HG02763 (cell line): Measurements from ENCODE around the gene CREB5.
"Not testable (repeated sequence)": the region's sequence is repeated elsewhere in the genome, so short reads cannot be mapped to it uniquely, and the experiment has no call there.

Experiments used
- ATAC-seq: cut with Tn5 transposase; IDR thresholded peaks from one replicate; pipeline ENCODE4 v1.9.1; 2021; ENCODE audit warnings: mild to moderate bottlenecking, moderate library complexity; ENCODE audit not compliant: unreplicated experiment

CREB5 gene

DNA sequence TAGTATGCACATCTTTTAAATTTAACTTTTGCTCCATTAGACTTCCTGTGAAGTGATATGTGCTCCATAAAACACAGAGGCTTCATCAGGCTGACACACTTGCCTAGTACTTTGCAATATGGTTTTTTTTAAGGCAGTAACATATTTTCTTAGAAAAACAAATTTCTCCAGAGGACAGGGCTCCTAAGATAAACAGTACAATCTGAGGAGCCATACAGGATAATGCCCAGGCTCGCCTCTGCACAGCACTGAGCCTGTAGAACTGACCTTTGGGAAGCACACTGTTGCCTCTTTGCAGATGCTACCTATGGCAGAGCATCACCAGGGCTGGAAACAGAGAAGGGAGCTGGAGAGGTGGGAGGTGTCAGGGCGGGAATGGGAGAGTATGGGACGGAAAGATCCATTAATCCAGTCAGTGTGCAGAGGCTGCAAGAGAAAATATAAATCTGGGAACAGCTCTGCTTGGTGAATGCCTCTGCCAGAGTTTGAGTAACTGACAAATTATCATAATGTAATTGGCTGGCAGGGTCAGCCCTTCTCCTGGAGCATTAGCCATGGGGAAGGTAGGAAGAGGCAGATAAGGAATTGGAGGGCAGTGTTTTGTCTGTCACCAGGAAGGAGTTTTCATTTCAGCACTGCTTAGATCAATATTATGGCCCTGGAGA, 132.3 kb downstream of the CREB5 start:
- no peak for ATAC-seq

DNA sequence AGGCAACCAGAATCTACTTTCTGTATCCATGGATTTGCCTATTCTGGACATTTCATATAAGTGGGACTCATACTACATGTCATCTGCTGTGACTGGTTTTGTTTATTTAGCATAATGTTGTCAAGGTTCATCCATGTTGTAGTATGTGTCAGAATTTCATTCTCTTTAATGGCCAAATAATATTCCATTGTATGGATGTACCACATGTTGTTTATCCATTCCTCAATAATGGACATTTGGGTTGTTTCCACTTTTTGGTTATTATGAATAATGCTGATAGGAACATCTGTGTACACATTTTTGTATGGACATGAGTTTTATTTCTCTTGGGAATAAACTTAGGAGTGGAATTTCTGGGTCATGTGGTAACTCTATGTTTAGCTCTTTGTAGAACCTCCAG, 133.7 kb downstream of the CREB5 start:
- ATAC-seq, result no peak

DNA sequence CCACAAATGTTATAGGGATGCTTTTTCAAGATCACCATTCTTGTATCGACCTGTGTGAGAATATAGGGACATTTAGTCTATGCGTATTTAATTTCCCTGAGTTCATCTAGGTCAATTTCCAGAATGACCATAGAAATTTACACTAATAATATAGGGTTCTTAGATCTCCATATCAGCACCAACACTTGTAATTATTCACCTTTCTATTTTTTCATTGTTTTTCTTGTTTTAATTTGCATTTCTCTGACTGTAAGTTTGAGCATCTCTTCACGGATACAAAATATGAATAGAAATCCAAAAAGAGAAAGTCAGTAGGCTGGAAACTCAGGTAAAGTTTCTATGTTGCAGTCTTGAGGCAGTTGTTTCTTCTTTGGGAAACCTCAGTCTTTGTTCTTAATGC, 134.8 kb downstream of the CREB5 start:
- no peak for ATAC-seq

DNA sequence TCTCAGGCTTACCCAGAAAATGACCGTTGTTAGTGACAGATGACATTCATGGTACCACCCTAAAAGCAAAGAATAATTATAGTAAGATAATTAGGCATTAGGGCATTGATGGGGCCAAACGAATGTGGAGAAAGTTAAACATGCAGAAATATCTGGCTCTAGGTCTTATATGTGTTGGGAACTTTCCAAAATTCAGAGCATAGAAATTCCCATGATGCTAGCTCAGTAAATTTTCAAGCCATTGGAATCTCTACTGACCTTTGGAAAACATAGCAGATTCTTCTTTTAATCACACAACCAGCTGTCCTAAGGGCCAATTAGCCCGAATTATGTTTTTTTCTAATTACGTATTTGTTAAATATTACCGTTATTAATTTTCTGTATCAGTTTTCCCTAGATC, 136.1 kb downstream of the CREB5 start:
- ATAC-seq, result no peak

DNA sequence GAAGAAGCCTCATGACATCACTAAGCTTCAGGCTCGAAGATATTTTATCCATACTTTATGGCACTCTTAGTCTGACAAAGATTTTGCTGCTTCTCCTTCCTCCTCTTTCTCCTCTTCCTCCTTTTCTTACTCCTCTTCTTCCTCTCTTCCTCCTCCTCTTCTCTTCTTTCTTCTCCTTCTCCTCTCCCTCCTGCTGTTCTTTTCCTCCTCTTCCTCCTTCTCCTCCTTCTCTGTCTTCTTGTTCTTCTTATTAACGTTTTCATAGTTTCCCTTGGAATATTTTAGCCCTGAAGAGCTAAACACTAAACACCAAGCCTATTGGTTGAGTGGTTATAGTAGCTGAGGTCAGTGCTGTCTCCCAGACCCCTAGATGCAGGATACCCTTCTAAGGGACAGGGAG, 137.7 kb downstream of the CREB5 start:
- ATAC-seq, result no peak

DNA sequence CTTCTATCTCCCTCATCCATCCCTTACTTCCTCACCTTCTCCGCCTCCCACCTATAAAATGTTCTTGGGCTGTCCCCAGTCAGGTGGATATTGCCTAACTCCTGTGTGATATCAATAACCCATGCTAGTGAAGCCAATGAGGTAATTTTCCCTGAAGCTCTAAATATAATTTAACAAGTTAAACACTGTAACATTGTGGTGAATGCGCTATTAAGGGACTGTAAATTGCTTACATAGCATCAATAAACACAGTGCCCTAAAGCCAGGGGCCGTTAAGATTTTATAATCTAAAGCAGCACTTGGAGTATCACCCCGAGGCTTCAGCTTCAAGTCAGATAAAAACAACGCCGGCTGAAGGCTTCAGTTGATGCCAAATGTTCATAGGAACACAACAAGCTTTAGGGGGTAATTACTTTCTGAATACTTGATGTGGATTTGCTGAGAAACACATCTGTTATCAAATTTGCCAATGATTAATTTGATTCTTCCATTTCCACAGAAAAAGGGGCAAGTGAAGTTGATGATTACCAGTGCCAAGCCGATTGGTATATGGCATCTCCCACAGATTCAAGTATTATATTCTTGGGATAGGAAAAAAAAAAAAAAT, 138.4 kb downstream of the CREB5 start:
- no peak for ATAC-seq

DNA sequence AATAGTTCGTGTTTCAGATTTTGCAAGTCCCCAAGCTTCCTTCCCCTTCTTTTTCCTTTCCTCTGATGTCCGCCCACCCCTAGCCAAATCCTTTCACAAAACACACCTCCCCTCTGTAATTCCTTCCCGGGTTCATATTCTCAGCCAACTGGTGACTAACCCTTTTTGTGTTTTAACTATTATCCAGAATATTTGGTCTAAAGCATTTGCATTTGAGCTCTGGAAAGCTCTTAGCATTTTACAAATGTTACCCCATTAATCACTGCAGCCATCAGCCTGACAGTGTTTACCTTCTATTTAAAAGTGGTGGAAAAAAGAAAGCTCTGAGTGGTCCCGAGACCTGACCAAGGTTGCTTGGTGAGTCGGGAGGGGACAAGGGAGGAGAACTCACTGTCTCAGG, 139.0 kb downstream of the CREB5 start:
- ATAC-seq, result no peak

DNA sequence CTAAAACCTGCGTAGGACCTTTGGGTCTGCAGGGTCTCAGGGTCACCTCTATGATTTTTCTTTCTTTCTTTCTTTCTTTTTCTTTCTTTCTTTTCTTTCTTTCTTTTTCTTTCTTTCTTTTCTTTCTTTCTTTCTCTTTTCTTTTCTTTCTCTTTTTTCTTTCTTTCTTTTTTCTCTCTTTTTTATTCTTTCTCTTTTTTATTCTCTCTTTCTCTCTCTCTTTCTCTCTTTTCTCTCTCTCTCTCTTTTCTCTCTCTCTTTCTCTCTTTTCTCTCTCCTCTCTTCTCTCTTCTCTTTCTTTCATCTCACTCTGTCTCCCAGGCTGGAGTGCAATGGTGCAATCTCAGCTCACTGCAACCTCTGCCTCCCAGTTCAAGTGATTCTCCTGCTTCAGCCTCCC, 139.4 kb downstream of the CREB5 start:
- not testable (repeated sequence) for ATAC-seq

DNA sequence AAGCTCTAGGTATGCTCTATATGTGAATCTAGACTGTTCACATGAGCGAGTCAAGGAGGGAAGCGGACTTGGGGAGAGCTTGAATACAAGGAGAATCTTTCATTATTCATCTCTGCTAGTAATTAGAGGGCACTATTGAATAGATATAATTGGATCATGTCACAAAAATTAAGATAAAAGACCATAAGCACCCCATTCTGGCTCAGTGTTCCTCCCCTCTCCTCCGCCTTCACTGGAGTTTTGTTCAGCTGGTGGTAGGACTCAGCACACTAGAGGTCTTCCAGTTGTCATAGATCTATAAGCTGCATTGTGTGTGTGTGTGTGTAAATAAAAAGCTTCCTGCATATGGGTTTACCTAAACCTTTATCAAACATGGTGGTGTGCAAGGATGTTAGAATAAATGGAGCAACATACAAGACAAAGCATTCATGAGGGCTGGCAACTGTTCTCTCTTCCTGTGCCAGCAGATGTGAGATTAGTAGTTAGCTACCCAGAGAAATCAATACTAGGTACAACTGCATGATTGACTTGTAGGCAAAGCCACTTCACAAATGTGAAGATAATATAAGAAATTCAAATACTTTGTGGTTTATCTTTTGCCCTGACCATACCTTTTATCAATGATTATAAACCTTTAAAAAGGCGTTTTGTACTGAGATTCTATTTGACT, 142.6 kb downstream of the CREB5 start:
- ATAC-seq, result no peak

DNA sequence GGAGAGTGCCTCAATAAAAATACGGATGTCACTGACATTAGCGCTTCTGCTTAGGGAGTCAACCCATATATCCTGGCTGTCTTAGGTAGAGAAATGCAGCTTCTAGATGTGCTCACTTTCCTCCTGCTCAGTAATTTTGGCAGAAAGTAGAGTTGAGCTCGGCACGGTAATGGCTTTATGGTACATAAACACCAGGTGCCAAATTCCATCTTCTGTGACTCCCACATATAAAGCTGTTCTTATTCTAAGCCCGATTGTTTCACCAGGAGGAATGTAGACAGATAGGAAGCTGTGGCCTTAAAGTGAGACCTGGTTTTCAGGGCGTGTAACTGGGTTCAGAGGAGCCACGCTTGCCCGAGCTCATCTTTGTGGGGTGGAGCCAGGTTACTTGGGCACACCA, 143.7 kb downstream of the CREB5 start:
- ATAC-seq, result no peak

DNA sequence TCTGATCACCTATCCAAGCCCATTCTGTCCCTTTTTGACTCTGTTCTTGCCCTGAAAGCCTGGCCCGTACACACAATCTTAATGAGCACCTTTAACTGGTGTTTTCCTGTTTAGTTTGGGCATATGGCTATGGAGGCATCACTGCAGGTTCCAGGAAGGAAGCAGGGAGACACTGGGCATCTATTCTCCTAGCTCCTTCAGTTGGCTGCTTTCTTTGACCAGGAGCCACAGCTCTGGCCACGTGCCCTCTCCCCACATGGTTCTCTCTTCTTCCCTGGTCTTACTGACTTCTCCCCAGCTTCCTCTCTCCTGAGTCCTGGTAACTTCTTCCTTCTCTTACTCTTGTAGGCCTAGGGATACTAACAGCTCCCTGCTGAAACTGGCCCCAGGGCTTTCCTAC, 144.4 kb downstream of the CREB5 start:
- no peak for ATAC-seq

DNA sequence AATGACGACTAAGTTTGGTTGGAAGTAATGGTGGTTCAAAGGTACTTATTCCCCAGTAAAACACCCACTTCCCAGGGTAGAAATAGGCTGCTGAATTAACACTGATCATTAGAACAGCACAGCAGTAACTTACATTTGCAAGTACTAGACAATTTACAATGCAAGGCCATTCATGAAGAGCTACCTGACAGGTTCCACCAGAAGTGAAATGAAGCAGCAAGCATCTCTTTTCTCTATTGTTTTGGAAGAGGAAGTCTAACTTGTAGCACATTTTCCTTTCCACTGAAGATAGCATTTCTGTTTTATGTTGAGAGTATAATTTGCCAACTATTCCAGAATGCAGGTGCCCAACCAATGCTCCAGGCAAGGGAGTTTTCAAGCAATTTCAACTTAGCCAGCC, 145.9 kb downstream of the CREB5 start:
- ATAC-seq, result no peak

DNA sequence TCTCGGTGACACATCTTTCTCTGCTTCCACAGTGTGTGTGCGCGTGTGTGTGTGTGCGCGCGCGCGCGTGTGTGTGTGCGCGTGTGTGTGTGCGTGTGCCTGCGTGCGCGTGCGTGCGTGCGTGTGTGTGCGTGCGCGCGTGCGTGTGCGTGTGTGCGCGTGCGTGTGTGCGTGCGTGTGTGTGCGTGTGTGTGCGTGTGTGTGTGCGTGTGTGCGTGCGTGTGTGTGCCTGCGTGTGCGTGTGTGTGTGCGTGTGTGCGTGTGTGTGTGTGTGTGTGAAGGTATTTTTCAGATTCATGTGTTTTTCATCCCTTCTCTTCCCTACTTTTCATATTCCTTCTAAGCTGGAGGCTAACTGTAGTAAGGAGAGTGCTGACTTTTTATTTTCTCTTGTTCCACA, 148.4 kb downstream of the CREB5 start:
- ATAC-seq, result no peak

DNA sequence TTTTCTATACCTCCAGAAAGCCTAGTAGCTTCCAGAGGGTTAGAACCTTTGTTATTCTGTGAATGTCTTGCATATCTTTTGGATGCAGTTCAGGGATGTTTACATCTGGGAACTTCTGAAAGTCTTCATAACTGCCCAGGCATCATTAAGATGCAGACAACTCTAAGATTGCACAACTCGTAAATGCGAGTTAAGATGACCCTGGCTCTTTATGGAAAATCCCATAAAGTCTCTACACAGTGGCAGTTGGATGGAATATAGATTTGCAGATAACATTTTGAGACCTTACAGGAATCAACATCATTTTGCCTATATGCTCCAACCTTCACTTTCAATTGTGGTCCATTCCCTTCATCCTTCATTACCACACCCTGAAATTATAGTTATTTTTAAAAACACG, 151.7 kb downstream of the CREB5 start:
- no peak for ATAC-seq

DNA sequence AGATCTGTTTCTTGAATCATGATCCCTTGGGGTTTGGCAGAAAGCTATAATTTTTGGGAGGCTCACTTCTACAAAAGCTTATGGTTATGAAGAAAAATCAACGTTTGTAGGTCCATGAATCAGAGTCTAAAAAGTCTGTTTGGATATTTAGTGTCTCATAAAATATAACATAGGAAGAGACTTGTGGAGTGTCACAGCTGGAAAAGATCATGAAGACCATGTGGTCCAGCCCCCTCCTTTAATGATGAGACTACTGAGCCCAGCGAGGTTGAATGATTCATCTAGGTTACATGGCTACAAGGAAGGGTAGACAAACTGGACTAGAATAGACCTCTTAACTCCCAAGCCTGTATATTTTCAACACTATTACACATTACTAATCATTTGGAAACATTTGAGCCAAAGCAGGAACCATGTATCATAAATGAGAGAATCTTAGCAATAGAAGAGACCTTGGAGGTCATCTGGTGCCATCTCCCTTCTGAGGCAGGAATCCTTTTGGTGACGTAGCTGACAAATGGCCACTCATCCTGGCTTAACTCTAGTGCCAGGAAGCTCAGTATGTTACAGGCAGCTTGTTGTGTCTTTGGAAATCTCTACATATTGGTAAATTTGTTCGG, 152.5 kb downstream of the CREB5 start:
- ATAC-seq, result no peak

DNA sequence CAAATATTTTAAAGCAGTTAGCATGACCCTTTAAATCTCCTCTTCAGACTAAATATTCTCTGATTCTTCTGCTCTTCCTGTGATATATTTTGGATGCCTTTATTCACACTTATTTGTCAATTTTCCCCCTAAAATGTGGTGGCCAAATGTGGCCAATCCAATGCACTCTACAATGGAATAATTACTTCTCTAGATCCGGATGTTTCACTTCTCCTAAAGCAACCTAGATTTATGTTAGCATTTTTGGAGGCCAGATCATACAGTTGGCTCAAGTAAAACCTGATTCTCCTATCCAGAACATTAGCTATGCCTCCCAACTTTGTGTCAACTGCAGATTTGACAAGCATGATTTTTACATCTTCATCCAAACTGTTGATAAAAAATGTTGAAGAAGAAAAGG, 153.7 kb downstream of the CREB5 start:
- ATAC-seq, result no peak

DNA sequence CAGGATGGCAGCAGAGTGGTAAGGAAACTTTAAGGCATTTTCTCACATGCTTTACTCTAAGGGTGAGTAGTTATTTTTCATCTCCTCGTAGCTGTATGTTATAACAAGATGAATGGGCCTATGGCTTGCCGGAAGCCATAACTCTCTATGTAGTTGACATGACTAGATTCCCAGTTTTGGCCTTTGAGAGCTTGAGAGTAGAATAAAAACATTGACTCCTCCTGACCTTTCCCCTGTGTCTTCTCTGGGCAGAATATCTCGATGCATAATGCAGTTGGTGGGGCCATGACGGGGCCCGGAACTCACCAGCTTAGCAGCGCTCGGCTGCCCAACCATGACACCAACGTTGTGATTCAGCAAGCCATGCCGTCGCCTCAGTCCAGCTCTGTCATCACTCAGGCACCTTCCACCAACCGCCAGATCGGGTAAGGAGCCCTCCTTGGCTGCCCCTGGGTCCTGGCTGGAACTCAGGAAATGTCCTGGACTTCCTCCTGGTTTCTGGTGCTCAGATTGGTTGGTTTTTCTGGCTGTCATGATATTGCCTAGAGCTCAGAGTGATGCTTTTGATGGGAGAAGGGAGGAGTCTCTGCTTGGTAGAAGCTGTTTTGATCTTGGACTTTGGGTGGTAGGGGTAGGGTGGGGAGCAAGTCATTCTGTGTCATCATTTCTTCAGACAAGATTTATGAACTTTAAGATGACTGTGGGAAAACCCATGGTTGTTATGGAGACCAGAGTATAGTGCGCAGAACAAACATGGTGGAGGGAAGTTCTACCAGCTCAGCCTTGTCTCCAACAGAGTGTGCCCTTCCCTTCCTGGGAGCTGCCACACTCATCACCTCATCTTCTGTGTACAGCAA, 158.0 kb downstream of the CREB5 start:
- ATAC-seq, result peak; percentile 71

DNA sequence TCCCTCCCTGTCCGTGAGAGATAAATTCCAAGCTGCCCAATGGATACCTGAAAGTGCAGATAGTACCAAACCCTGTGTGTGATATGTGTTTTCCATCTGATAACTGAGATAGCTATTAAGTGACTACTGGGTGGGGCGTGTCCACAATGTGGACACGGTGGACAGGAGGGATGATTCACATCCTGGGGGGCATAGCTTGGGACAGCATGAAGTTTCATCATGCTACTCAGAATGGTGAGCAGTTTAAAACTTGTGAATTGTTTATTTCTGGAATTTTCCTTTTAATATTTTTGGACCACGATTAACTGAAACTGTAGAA, 158.6 kb downstream of the CREB5 start:
- ATAC-seq, result no peak

DNA sequence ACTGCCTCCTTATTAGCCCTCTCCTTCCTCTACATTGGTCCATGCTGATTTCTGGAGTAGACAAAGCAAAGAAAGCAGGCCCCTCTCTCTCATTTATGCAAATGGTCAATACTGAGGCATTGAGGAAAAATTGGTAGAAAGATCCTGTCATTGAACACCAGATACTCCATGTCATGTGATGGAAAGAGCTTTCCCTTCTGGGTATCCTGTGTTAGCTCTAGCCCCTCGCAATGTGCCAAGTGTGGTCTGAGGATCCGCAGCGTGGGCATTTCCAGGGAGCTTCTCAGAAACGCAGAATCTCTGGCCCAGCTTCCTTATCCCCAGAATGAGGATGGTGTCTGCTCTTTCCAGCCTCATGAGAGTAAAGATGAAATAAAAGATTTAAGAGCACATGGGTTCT, 159.1 kb downstream of the CREB5 start:
- no peak for ATAC-seq

DNA sequence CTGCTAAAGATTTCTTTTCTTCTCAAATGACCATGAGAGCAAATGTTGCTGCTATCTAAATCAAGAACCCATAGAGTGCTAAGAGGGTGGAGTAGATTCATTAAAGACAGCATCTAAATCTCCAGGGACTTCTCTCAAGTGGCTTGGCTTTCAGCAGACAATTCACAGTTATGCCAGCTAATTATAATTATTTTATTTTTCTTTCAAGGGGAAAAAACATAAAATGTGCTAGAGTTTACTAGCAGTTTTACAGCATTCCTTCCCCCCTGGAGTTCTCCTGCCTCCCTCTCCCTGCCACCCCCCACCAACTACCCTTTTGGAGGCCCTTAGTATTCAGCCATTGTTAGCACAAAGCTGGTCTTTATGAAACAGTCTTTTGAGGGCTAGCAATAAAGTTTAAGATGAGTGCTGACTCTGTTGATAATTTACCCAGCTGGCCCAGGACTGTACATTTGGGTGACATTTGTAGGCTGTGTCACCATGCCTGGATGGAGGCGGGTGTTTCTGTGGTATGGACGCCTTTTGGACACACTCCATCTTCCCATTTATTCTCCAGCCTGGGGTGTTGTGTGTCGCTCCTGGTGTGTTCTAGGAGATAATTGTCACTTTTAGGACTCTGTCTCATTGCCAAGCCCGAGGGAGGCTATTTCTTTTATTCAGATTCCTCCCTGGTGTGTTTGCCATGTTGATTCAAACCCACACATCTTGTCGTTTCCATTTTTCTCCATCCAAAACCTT, 160.2 kb downstream of the CREB5 start:
- no peak for ATAC-seq
